PFSK-1 (cell line): ENCODE data around the gene TERT.

Experiments used
- FOXP2 ChIP-seq: optimal IDR thresholded peaks from 2 replicates; pipeline ENCODE3; 2011; ENCODE audit warnings: borderline replicate concordance, control low read depth, inconsistent platforms; ENCODE audit not compliant: insufficient read depth; ENCODE audit errors: extremely low read length, extremely low read depth
- POLR2AphosphoS5 ChIP-seq: IDR thresholded peaks from 2 replicates; pipeline ENCODE4 v1.6.1; 2012; ENCODE audit warnings: low read depth, mild to moderate bottlenecking, control low read depth, low read length, moderate library complexity
- REST ChIP-seq, 2 experiments: IDR thresholded peaks; 2 replicates each; pipeline versions ENCODE4 v1.6.1 to v1.8.0; 2011 to 2012; ENCODE audit warnings: low read depth in 2 of 2, low read length in 2 of 2, control low read depth in 1 of 2, inconsistent platforms in 1 of 2, mild to moderate bottlenecking in 1 of 2, moderate library complexity in 1 of 2; ENCODE audit not compliant: insufficient read depth in 1 of 2
- SIN3A ChIP-seq: IDR thresholded peaks from 2 replicates; pipeline ENCODE4 v1.6.1; 2012; ENCODE audit warnings: mild to moderate bottlenecking, low read length, moderate library complexity, borderline replicate concordance; ENCODE audit not compliant: insufficient read depth
- TAF1 ChIP-seq: IDR thresholded peaks from 2 replicates; pipeline ENCODE4 v1.6.1; 2012; ENCODE audit warnings: low read length, control low read depth, borderline replicate concordance; ENCODE audit not compliant: insufficient read depth

The TERT gene

GRCh38 chr5:1317921-1318565, 23.2 kb upstream of the TERT start:
- TF ChIP-seq SIN3A (no peak), REST (IDR thresholded peaks at IDR 0.05; ENCODE audit: insufficient read depth in 1 of 2, low read depth in 2 of 2, low read length in 2 of 2) (no peak), POLR2AphosphoS5 (no peak), TAF1 (no peak), FOXP2 (no peak)

- TF ChIP-seq FOXP2, result no peak
- no peak for TF ChIP-seq TAF1
- no peak for TF ChIP-seq SIN3A
- no peak for TF ChIP-seq POLR2AphosphoS5
- TF ChIP-seq REST (IDR thresholded peaks at IDR 0.05; ENCODE audit: insufficient read depth in 1 of 2, low read depth in 2 of 2, low read length in 2 of 2), result no peak
Measured at GRCh38 chr5:1316588-1317340, 21.9 kb upstream of the TERT start.

- TF ChIP-seq TAF1 (no peak), REST (IDR thresholded peaks at IDR 0.05; ENCODE audit: insufficient read depth in 1 of 2, low read depth in 2 of 2, low read length in 2 of 2) (no peak), SIN3A (no peak), FOXP2 (no peak), POLR2AphosphoS5 (no peak)
Measured at GRCh38 chr5:1315709-1316587, 21.1 kb upstream of the TERT start.

GRCh38 chr5:1315018-1315708, 20.3 kb upstream of the TERT start:
- TF ChIP-seq SIN3A, result no peak
- no peak for TF ChIP-seq POLR2AphosphoS5
- TF ChIP-seq TAF1, result no peak
- TF ChIP-seq FOXP2, result no peak
- TF ChIP-seq REST (IDR thresholded peaks at IDR 0.05; ENCODE audit: insufficient read depth in 1 of 2, low read depth in 2 of 2, low read length in 2 of 2), result no peak
